ENCODE data around the gene LIN28B.
A peak's percentile ranks its signal among the peaks of the same experiment; 100 is the strongest.
"Not testable (repeated sequence)": the region's sequence is repeated elsewhere in the genome, so short reads cannot be mapped to it uniquely, and the experiment has no call there.

LIN28B gene

DNA sequence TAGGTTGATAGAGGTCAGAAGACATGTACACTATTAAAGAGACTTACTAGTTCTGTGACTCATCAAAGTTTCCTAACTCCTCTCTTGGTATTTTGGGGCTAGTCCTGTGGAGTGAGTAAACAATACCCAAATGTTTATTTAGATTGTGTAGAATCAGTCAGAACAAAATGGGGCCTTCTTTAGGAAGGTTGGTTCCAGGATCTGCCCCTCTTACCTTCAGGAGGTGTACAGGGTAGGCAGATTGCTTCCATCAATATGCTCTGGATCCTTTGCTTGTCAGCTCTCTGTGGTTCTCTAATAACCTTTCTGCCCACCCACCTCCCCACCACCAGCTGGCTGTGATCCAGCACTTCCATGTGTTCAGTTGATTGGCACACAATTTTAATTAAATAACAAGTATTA lies 115.9 kb downstream of the LIN28B start:
- TF ChIP-seq, protein P1, sequence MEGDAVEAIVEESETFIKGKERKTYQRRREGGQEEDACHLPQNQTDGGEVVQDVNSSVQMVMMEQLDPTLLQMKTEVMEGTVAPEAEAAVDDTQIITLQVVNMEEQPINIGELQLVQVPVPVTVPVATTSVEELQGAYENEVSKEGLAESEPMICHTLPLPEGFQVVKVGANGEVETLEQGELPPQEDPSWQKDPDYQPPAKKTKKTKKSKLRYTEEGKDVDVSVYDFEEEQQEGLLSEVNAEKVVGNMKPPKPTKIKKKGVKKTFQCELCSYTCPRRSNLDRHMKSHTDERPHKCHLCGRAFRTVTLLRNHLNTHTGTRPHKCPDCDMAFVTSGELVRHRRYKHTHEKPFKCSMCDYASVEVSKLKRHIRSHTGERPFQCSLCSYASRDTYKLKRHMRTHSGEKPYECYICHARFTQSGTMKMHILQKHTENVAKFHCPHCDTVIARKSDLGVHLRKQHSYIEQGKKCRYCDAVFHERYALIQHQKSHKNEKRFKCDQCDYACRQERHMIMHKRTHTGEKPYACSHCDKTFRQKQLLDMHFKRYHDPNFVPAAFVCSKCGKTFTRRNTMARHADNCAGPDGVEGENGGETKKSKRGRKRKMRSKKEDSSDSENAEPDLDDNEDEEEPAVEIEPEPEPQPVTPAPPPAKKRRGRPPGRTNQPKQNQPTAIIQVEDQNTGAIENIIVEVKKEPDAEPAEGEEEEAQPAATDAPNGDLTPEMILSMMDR (IDR thresholded peaks at IDR 0.05; ENCODE audit: low read depth, low read length): no peak
- in situ Hi-C loops (cut with HindIII; ENCODE audit: low sequenced_read_pairs): no loop called here
- no peak for DNase-seq (ENCODE audit: low read depth, low spot score)
- no peak overlapping the region for H3K4me3 ChIP-seq (ENCODE audit: low read depth, low read length)

DNA sequence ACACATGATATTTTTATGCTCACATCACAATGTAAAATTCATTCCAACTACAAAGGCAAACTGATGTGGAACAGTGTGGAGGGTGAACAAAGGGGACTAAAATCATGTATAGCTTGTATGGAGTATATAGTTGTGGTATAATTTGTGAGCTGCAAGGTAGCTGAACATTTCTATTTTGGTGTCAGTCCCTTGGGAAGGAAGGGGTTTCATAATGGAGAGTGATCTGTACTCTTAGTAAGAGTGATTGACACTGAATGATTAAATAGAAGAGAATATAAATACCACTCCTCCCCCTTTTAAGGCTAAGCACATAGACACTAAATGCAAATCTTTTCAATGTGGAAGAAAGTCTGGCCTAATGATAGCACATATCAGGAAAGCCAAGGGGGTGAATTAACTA lies 118.3 kb downstream of the LIN28B start:
- DNase-seq (ENCODE audit: low read depth, low spot score): no peak
- in situ Hi-C loops (cut with HindIII; ENCODE audit: low sequenced_read_pairs): no loop called here
- no peak overlapping the region for H3K4me3 ChIP-seq (ENCODE audit: low read depth, low read length)
- TF ChIP-seq, protein P1 (IDR thresholded peaks at IDR 0.05; ENCODE audit: low read depth, low read length): no peak

DNA sequence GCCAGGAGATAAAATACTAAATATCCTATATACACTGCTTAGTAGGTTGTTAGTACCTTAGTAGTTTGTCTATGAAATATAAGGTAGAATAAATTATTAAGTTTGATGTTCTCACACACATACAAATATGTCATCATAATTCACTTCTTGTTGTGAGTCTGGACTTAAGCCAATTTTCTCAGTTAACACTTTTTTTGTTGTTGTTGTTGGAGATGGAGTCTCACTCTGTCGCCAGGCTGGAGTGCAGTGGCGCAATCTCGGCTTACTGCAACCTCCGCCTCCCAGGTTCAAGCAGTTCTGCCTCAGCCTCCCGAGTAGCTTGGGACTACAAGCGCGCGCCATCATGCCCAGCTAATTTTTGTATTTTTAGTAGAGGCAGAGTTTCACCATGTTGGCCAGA lies 119.5 kb downstream of the LIN28B start:
- in situ Hi-C loops (cut with HindIII; ENCODE audit: low sequenced_read_pairs); DNase-seq (ENCODE audit: low read depth, low spot score); H3K4me3 ChIP-seq (ENCODE audit: low read depth, low read length): not testable (repeated sequence)

DNA sequence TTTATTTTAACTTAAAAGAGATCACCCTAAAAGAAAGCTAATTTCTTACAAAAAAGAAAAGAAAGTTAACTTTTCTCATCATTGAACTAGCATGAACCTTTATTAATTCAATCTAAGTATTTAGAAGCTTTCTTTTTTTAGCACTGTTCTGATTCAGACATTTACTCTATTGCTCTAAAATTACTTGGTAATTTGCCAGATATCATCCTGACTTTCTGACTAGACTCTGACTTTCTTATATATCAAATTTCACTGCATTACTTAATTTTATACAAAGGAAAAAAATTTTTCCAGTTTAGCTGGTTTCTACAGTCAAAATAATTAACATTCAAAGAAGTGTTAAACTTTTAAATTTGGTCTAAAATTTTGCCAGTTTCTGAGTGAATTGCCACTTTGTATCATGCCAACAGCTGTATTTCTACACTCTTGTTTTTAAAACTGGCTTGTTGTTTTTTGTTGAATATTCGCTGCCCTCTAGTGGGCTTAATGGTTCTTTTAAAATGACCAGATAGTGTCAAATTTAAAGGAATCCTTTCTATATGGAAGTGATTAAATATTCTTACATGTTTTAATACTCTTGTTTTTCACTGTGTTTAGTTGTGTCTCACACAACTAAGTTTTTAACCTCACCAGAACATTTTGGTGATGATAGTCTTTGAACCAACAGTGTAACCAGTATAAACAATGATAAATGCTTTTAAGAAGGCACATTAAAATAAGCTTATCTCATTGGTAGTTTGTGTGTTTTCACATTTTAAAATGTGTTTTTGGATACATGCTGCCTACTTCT lies 120.9 kb downstream of the LIN28B start:
- peak; percentile 72 for DNase-seq (ENCODE audit: low read depth, low spot score)
- H3K4me3 ChIP-seq (ENCODE audit: low read depth, low read length): no peak overlapping the region
- TF ChIP-seq, protein P1 (IDR thresholded peaks at IDR 0.05; ENCODE audit: low read depth, low read length): peak; percentile 40
- in situ Hi-C loops (cut with HindIII; ENCODE audit: low sequenced_read_pairs): no loop called here

DNA sequence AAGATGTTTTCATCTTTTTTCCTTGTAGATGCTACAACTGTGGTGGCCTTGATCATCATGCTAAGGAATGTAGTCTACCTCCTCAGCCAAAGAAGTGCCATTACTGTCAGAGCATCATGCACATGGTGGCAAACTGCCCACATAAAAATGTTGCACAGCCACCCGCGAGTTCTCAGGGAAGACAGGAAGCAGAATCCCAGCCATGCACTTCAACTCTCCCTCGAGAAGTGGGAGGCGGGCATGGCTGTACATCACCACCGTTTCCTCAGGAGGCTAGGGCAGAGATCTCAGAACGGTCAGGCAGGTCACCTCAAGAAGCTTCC lies 121.4 kb downstream of the LIN28B start:
- no peak overlapping the region for H3K4me3 ChIP-seq (ENCODE audit: low read depth, low read length)
- TF ChIP-seq, protein P1 (IDR thresholded peaks at IDR 0.05; ENCODE audit: low read depth, low read length): no peak
- DNase-seq (ENCODE audit: low read depth, low spot score): no peak
- in situ Hi-C loops (cut with HindIII; ENCODE audit: low sequenced_read_pairs): no loop called here

DNA sequence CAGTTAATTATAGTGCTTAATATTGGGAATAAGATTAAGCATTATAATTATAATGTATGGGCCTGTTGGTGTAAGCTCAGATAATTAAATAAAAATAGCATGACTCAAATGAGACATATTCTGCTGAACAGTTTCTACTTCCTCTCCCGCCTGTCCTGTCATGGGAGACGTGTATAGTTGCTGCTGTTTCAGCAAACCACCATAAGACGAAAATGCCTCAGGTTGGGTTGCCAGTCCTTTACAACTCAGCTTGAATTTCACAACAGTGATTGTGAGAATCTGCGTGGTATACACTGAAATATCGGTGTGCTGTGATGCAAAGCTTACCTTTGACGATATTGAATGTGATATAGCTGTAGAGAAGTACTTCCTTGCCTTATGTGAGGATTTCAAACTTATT lies 123.4 kb downstream of the LIN28B start:
- in situ Hi-C loops (cut with HindIII; ENCODE audit: low sequenced_read_pairs): no loop called here
- TF ChIP-seq, protein P1 (IDR thresholded peaks at IDR 0.05; ENCODE audit: low read depth, low read length): no peak
- no peak for DNase-seq (ENCODE audit: low read depth, low spot score)
- no peak overlapping the region for H3K4me3 ChIP-seq (ENCODE audit: low read depth, low read length)

DNA sequence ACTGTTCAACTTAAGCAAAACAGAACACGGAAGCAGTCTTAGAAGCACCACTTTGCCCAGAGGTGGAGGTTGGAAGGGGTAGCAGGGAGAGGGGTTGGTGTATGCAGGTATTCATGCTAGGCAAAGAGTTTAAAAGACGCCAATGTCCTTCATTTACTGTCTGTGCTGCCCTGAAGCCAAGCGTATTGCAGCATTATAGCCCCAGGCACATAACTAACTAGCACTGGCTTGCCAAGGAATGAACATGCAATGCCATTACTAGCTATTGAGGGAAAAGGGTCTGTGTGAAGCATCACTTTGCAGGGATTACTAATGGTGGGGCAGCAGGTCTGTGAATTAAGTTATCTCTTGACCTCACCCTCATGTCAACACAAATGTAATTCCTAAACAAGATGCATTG lies 124.8 kb downstream of the LIN28B start:
- in situ Hi-C loops (cut with HindIII; ENCODE audit: low sequenced_read_pairs); H3K4me3 ChIP-seq (ENCODE audit: low read depth, low read length); DNase-seq (ENCODE audit: low read depth, low spot score): not testable (repeated sequence)

Measured in astrocyte of the spinal cord (primary cell).